Measurements from ENCODE around the gene LDHAL6A.

DNA sequence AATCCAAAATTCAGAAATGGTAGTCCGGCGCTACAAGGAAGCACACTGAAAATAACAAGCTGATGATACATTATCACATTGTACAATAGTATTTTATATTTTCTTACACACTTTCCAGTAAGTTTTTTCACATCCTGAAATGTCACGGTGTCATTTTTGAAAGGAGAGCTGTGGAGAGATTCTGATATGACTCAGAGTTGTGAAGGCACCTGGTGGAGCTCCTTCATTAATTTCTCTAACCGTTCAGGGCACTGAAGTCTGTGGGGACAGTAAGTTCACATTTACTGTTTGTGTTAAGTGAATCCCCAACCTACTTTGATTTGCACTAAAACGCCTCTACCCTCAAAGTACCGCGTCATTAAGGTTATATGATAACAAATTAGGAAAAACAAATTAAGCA is 13.3 kb downstream of the LDHAL6A start:
- TF ChIP-seq, protein P1, sequence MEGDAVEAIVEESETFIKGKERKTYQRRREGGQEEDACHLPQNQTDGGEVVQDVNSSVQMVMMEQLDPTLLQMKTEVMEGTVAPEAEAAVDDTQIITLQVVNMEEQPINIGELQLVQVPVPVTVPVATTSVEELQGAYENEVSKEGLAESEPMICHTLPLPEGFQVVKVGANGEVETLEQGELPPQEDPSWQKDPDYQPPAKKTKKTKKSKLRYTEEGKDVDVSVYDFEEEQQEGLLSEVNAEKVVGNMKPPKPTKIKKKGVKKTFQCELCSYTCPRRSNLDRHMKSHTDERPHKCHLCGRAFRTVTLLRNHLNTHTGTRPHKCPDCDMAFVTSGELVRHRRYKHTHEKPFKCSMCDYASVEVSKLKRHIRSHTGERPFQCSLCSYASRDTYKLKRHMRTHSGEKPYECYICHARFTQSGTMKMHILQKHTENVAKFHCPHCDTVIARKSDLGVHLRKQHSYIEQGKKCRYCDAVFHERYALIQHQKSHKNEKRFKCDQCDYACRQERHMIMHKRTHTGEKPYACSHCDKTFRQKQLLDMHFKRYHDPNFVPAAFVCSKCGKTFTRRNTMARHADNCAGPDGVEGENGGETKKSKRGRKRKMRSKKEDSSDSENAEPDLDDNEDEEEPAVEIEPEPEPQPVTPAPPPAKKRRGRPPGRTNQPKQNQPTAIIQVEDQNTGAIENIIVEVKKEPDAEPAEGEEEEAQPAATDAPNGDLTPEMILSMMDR (IDR thresholded peaks at IDR 0.05; ENCODE audit: low read depth, low read length, missing input control) = no peak
- TF ChIP-seq RXRA (IDR thresholded peaks at IDR 0.05) (no peak), RAD21 (IDR thresholded peaks at IDR 0.05) (no peak), JUND (IDR thresholded peaks at IDR 0.05) (no peak), TAF1 (conservative IDR thresholded peaks at IDR 0.05) (no peak), SP1 (IDR thresholded peaks at IDR 0.05) (no peak), YY1 (IDR thresholded peaks at IDR 0.05) (no peak)
- TF ChIP-seq, protein P2, sequence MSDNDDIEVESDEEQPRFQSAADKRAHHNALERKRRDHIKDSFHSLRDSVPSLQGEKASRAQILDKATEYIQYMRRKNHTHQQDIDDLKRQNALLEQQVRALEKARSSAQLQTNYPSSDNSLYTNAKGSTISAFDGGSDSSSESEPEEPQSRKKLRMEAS (IDR thresholded peaks at IDR 0.05) = no peak
- TF ChIP-seq, protein P3, sequence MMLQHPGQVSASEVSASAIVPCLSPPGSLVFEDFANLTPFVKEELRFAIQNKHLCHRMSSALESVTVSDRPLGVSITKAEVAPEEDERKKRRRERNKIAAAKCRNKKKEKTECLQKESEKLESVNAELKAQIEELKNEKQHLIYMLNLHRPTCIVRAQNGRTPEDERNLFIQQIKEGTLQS (IDR thresholded peaks at IDR 0.05) = no peak
- TF ChIP-seq, protein P4, sequence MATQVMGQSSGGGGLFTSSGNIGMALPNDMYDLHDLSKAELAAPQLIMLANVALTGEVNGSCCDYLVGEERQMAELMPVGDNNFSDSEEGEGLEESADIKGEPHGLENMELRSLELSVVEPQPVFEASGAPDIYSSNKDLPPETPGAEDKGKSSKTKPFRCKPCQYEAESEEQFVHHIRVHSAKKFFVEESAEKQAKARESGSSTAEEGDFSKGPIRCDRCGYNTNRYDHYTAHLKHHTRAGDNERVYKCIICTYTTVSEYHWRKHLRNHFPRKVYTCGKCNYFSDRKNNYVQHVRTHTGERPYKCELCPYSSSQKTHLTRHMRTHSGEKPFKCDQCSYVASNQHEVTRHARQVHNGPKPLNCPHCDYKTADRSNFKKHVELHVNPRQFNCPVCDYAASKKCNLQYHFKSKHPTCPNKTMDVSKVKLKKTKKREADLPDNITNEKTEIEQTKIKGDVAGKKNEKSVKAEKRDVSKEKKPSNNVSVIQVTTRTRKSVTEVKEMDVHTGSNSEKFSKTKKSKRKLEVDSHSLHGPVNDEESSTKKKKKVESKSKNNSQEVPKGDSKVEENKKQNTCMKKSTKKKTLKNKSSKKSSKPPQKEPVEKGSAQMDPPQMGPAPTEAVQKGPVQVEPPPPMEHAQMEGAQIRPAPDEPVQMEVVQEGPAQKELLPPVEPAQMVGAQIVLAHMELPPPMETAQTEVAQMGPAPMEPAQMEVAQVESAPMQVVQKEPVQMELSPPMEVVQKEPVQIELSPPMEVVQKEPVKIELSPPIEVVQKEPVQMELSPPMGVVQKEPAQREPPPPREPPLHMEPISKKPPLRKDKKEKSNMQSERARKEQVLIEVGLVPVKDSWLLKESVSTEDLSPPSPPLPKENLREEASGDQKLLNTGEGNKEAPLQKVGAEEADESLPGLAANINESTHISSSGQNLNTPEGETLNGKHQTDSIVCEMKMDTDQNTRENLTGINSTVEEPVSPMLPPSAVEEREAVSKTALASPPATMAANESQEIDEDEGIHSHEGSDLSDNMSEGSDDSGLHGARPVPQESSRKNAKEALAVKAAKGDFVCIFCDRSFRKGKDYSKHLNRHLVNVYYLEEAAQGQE (IDR thresholded peaks at IDR 0.05) = no peak

All from liver (tissue), 3 donors.